GM18526 (cell line): ENCODE data around the gene SCNM1.

Experiments
- POLR2A ChIP-seq: IDR thresholded peaks from 3 replicates; pipeline ENCODE4 v1.6.1; 2011; ENCODE audit not compliant: insufficient read length; ENCODE audit errors: extremely low read depth

SCNM1 gene

GRCh38 chr1:151199873-151200581 lies 34.1 kb downstream of the SCNM1 start:
- TF ChIP-seq POLR2A: no peak

GRCh38 chr1:151210830-151211229 lies 44.9 kb downstream of the SCNM1 start:
- TF ChIP-seq POLR2A: no peak

GRCh38 chr1:151211972-151212705 lies 46.2 kb downstream of the SCNM1 start:
- TF ChIP-seq POLR2A: no peak

GRCh38 chr1:151213560-151213959 lies 47.6 kb downstream of the SCNM1 start:
- no peak for TF ChIP-seq POLR2A
